Endothelial cell of umbilical vein (primary cell): ENCODE results near the gene MMP24. TPM values are rescaled to one million over a fixed set of nuclear protein-coding genes. Genes with fewer than 3 reads are reported as not detected.

ENCODE experiments used
- BruUV-seq: library from RNA; stranded (reverse); fragments of 400-500 nt; replicated peaks from 2 replicates; lab custom pipeline; 2021; lab: Mats Ljungman, UMichigan
- CTCF ChIA-PET: fragments of 300-600, 350-600 bp; sonication (Branson Sonifier 250); formaldehyde crosslinking; loops from one replicate; lab custom pipeline; 2021; ENCODE audit warnings: antibody characterized with exemption, inconsistent platforms; lab: Charles Lee
- POLR2A ChIA-PET: fragments of 300-600, 350-600 bp; sonication (Branson Sonifier 250); formaldehyde crosslinking; loops from one replicate; lab custom pipeline; 2021; ENCODE audit warnings: antibody characterized with exemption, inconsistent platforms; lab: Charles Lee
- DNase-seq: peaks from one replicate; pipeline ENCODE4 v3.0.0-alpha.2; 2011; ENCODE audit warnings: low read depth, low spot score
- FAIRE-seq: peaks from 2 replicates; lab custom pipeline; 2011; peaks lifted over from hg19 to GRCh38; lab: Jason Lieb, UNC
- H2AFZ ChIP-seq: 2 replicates; pipeline ENCODE4 v1.6.0; 2012; ENCODE audit warnings: low read depth, low read length, control low read depth, inconsistent platforms
- H3K27ac ChIP-seq: 2 replicates; pipeline ENCODE4 v1.5.1; 2011; ENCODE audit warnings: low read depth, mild to moderate bottlenecking, control low read depth, low read length, moderate library complexity; ENCODE audit not compliant: insufficient read depth
- H3K27me3 ChIP-seq, 2 experiments: 2 replicates each; pipeline versions ENCODE4 v1.6.0 to v1.6.1; 2011; ENCODE audit warnings: low read length in 2 of 2, mixed read lengths in 1 of 2; ENCODE audit not compliant: control insufficient read depth in 2 of 2, insufficient read depth in 2 of 2
- H3K36me3 ChIP-seq, 2 experiments: 2 replicates in 1 of 2; 3 replicates in 1 of 2; pipeline ENCODE4 v1.5.1; 2011; ENCODE audit warnings: low read length in 2 of 2, mild to moderate bottlenecking in 1 of 2, moderate library complexity in 1 of 2; ENCODE audit not compliant: control insufficient read depth in 2 of 2, insufficient read depth in 2 of 2; ENCODE audit errors: extremely low read depth in 1 of 2
- H3K4me1 ChIP-seq: 3 replicates; pipeline ENCODE4 v1.5.1; 2011; ENCODE audit warnings: mild to moderate bottlenecking, low read length; ENCODE audit not compliant: control insufficient read depth, insufficient read depth; ENCODE audit errors: extremely low read depth
- H3K4me2 ChIP-seq: 2 replicates; pipeline ENCODE4 v1.6.1; 2011; ENCODE audit warnings: low read length, control low read depth, mixed read lengths; ENCODE audit not compliant: insufficient read depth
- H3K4me3 ChIP-seq, 3 experiments: fragments of 200-600 bp in 1 of 3; sonication (generic), shearing (Covaris generic) in 1 of 3; replicated peaks in 1 of 3; 2 replicates each; pipeline ENCODE4 v1.5.1; 2011 to 2016; ENCODE audit warnings: control low read depth in 3 of 3, low read length in 3 of 3, mild to moderate bottlenecking in 2 of 3, inconsistent platforms in 1 of 3, low read depth in 1 of 3, moderate library complexity in 1 of 3; ENCODE audit not compliant: insufficient read depth in 1 of 3
- H3K79me2 ChIP-seq: 2 replicates; pipeline ENCODE4 v1.6.0; 2012; ENCODE audit warnings: low read length, inconsistent platforms; ENCODE audit not compliant: control insufficient read depth, insufficient read depth
- H3K9ac ChIP-seq: replicated peaks from 2 replicates; pipeline ENCODE3; 2011; ENCODE audit warnings: low read length, control low read depth; ENCODE audit not compliant: insufficient read depth; ENCODE audit errors: extremely low read depth
- H3K9me1 ChIP-seq: replicated peaks from 3 replicates; pipeline ENCODE4 v1.6.0; 2011; ENCODE audit warnings: mild to moderate bottlenecking, low read length; ENCODE audit not compliant: control insufficient read depth, insufficient read depth; ENCODE audit errors: extremely low read depth
- H3K9me3 ChIP-seq: replicated peaks from 2 replicates; pipeline ENCODE4 v1.5.1; 2012; ENCODE audit warnings: low read length, inconsistent platforms; ENCODE audit not compliant: control insufficient read depth, insufficient read depth
- H4K20me1 ChIP-seq: replicated peaks from 2 replicates; pipeline ENCODE3; 2011; ENCODE audit warnings: mild to moderate bottlenecking, low read length; ENCODE audit not compliant: control insufficient read depth, insufficient read depth; ENCODE audit errors: extremely low read depth
- CTCF ChIP-seq, 2 donors: IDR thresholded peaks; 1 replicate in 1 of 2; 2 replicates in 1 of 2; pipeline ENCODE4 v1.5.1; 2011; ENCODE audit warnings: low read length in 2 of 2, mild to moderate bottlenecking in 2 of 2, moderate library complexity in 2 of 2, control low read depth in 1 of 2, inconsistent platforms in 1 of 2, low read depth in 1 of 2; ENCODE audit not compliant: insufficient read depth in 1 of 2; ENCODE audit errors: extremely low read depth in 1 of 2
- EZH2 ChIP-seq: IDR thresholded peaks from 2 replicates; pipeline ENCODE4 v1.6.1; 2012; ENCODE audit warnings: borderline replicate concordance, low read depth, mild to moderate bottlenecking, moderate library complexity, low read length, inconsistent platforms; ENCODE audit not compliant: severe bottlenecking
- FOS ChIP-seq: IDR thresholded peaks from 2 replicates; pipeline ENCODE4 v1.6.1; 2011; ENCODE audit warnings: mild to moderate bottlenecking, low read length, moderate library complexity, borderline replicate concordance; ENCODE audit not compliant: insufficient read depth
- GATA2 ChIP-seq: IDR thresholded peaks from 2 replicates; pipeline ENCODE4 v1.7.0; 2011; ENCODE audit warnings: low read depth, mild to moderate bottlenecking, moderate library complexity, mixed read lengths, low read length; ENCODE audit not compliant: insufficient read length, insufficient read depth
- JUN ChIP-seq: IDR thresholded peaks from 2 replicates; pipeline ENCODE4 v1.6.1; 2011; ENCODE audit warnings: borderline replicate concordance, low read depth; ENCODE audit not compliant: insufficient read length, insufficient read depth
- MAX ChIP-seq: IDR thresholded peaks from 2 replicates; pipeline ENCODE4 v1.6.1; 2011; ENCODE audit not compliant: insufficient read depth, insufficient read length
- MYC ChIP-seq: IDR thresholded peaks from one replicate; pipeline ENCODE4 v1.6.1; 2011; ENCODE audit warnings: mild to moderate bottlenecking, low read depth, low read length
- POLR2A ChIP-seq: IDR thresholded peaks from 2 replicates; pipeline ENCODE4 v1.6.1; 2012; ENCODE audit warnings: low read depth, mild to moderate bottlenecking, control low read depth, low read length
- POLR2AphosphoS5 ChIP-seq: IDR thresholded peaks from 2 replicates; pipeline ENCODE4 v1.6.1; 2012; ENCODE audit warnings: low read depth, mild to moderate bottlenecking, control low read depth, low read length, moderate library complexity; ENCODE audit not compliant: insufficient read depth
- dilution Hi-C: fragments of 300-500 bp; cut with MboI; formaldehyde crosslinking; loops from one replicate; pipeline ENCODE4 v1.15.0; 2019; ENCODE audit warnings: low sequenced_read_pairs; ENCODE audit not compliant: extremely low pct_ligation_motif_present
- intact Hi-C: fragments of 100-400 bp; cut with micrococcal nuclease; formaldehyde crosslinking; loops from one replicate; pipeline ENCODE4 v1.10.0; 2022
- polyA plus RNA-seq, 4 experiments: library from polyadenylated mRNA; depleted of rRNA in 3 of 4; stranded (reverse) in 3 of 4; unstranded in 1 of 4; fragments of >200 nt; gene quantifications; 2 replicates each; pipeline versions ENCODE4 v1.2.1 to v1.2.3, GENCODE V29; 2011 to 2012; ENCODE audit warnings: missing spikeins in 1 of 4
- total RNA-seq: library from RNA; stranded (reverse); gene quantifications from 2 replicates; pipeline ENCODE4 v1.2.3, GENCODE V29; 2021

Gene MMP24
- total and polyA plus RNA-seq, 2 donors (not counting 3 experiments of a cell fraction or from before 2014, with no cell fraction given), result 0.27 to 0.54 TPM

GRCh38 chr20:35303735-35304491 is 77.4 kb downstream of the MMP24 start:
- CTCF ChIA-PET, result interaction anchor here (0.6 to 9.7 kb wide), 31 partner anchors 9 to 439 kb away, joined by 3 to 200 read pairs (median 5); partner anchors contain the start of genes CEP250, EIF6, FAM83C and GDF5
- peak overlapping the region; percentile 17 for H2AFZ ChIP-seq
- peak; percentile 87 for DNase-seq

More at GRCh38 chr20:35303735-35304491, 77.4 kb downstream of the MMP24 start:
- Histone ChIP-seq H3K9me1 (no peaks in the 10 kb centered on the region), H3K9ac (no peak overlapping the region), H3K79me2 (no peaks in the 10 kb centered on the region), H3K4me1 (peaks cover 67% of the 10 kb centered on the region), H3K4me3 (no peak overlapping the region), H3K4me2 (no peak overlapping the region), H3K9me3 (no peaks in the 10 kb centered on the region), H3K27ac (peak overlapping the region; percentile 82), H4K20me1 (no peaks in the 10 kb centered on the region), H3K36me3 (no peaks in the 10 kb centered on the region), H3K27me3 (no peaks in the 10 kb centered on the region)
- intact Hi-C loops, result loop anchor here (1.0 kb wide), 4 partner anchors 20 to 143 kb away; partner anchors contain the start of gene EIF6
- BruUV-seq, result no TSS peak
- dilution Hi-C loops, result no loop called here
- POLR2A ChIA-PET, result no interaction called here
- TF ChIP-seq CTCF (IDR thresholded peaks at IDR 0.05; ENCODE audit: extremely low read depth in 1 of 2, insufficient read depth in 1 of 2, low read depth in 1 of 2, low read length in 2 of 2), result peak; percentile 93 to 95
- no peak for TF ChIP-seq POLR2A
- TF ChIP-seq FOS, result no peak
- no peak for TF ChIP-seq JUN
- no peak for TF ChIP-seq MAX
- peak; percentile 38 for TF ChIP-seq POLR2AphosphoS5
- TF ChIP-seq GATA2, result no peak
- no peak for TF ChIP-seq EZH2
- no peak for TF ChIP-seq MYC
- FAIRE-seq, result peak; percentile 94
